NT2/D1 (cell line): Measurements from ENCODE around the gene RHBDL1.

Experiments
- YY1 ChIP-seq: IDR thresholded peaks from 2 replicates; pipeline ENCODE4 v1.6.1; 2011; ENCODE audit not compliant: insufficient read length, insufficient read depth
- ZNF274 ChIP-seq: IDR thresholded peaks from 2 replicates; pipeline ENCODE4 v1.6.1; 2011; ENCODE audit warnings: mild to moderate bottlenecking, low read depth, low read length

GRCh38 chr16:693364-693763 lies 17.9 kb downstream of the RHBDL1 start:
- TF ChIP-seq ZNF274 (no peak), YY1 (no peak)
